HCT116 (cell line): ENCODE data around the gene PSMD4. TPM values are rescaled to one million over a fixed set of nuclear protein-coding genes. Genes with fewer than 3 reads are reported as not detected.

ENCODE experiments used
- ATAC-seq: fragments of 200-7000 bp; cut with Tn5 transposase; 2 replicates; pipeline ENCODE4 v1.9.1; 2020; ENCODE audit warnings: mild to moderate bottlenecking, moderate library complexity
- BruUV-seq: library from RNA; stranded (reverse); fragments of 400-500 nt; replicated peaks from 2 replicates; lab custom pipeline; 2021; lab: Mats Ljungman, UMichigan
- CTCF ChIA-PET: fragments of 300-600 bp; sonication (Branson Sonifier 250); formaldehyde crosslinking; loops from one replicate; lab custom pipeline; 2021; ENCODE audit warnings: antibody characterized with exemption; lab: Charles Lee
- POLR2A ChIA-PET: fragments of 300-600, 350-600 bp; sonication (Branson Sonifier 250); formaldehyde crosslinking; loops from one replicate; lab custom pipeline; 2021; ENCODE audit warnings: antibody characterized with exemption; lab: Charles Lee
- RAD21 ChIA-PET, 2 experiments: fragments of 300-600 bp; sonication (Branson Sonifier 250); formaldehyde crosslinking; loops; one replicate each; lab custom pipeline; 2023; ENCODE audit warnings: low total read pairs in 2 of 2; ENCODE audit not compliant: uncharacterized antibody in 2 of 2, unreplicated experiment in 2 of 2, low non-redundant PET in 1 of 2; lab: Charles Lee
- DNase-seq: peaks from one replicate; pipeline ENCODE4 v3.0.0-alpha.2; 2010; ENCODE audit warnings: low read depth, low spot score
- H2AFZ ChIP-seq: fragments of 200-600 bp; shearing (Covaris generic), sonication (generic); 2 replicates; pipeline ENCODE4 v1.6.1; 2017; ENCODE audit warnings: low read depth, mixed run types, mixed read lengths, antibody characterized with exemption, low read length; ENCODE audit not compliant: poor library complexity, severe bottlenecking
- H3K27ac ChIP-seq: 2 replicates; pipeline ENCODE4 v1.5.1; 2012; ENCODE audit warnings: low read depth, low read length
- H3K27me3 ChIP-seq: fragments of 200-600 bp; sonication (generic); 2 replicates; pipeline ENCODE4 v1.6.1; 2016; ENCODE audit warnings: mixed run types, low read length, mixed read lengths; ENCODE audit not compliant: insufficient read depth
- H3K36me3 ChIP-seq, 2 experiments: fragments of 200-500 bp in 1 of 2; fragments of 200-600 bp in 1 of 2; sonication (Bioruptor generic) in 1 of 2; sonication (generic) in 1 of 2; 2 replicates each; pipeline versions ENCODE4 v1.5.1 to v1.6.1; 2014 to 2016; ENCODE audit warnings: low read length in 2 of 2, inconsistent platforms in 1 of 2, mixed read lengths in 1 of 2, mixed run types in 1 of 2; ENCODE audit not compliant: insufficient read depth in 2 of 2, control insufficient read depth in 1 of 2
- H3K4me1 ChIP-seq, 2 experiments: fragments of 200-600 bp in 1 of 2; sonication (generic) in 1 of 2; 2 replicates each; pipeline versions ENCODE4 v1.5.1 to v1.6.1; 2012 to 2017; ENCODE audit warnings: low read length in 2 of 2, inconsistent platforms in 1 of 2, mild to moderate bottlenecking in 1 of 2, mixed read lengths in 1 of 2, mixed run types in 1 of 2, moderate library complexity in 1 of 2; ENCODE audit not compliant: insufficient read depth in 2 of 2, control insufficient read depth in 1 of 2
- H3K4me2 ChIP-seq: fragments of 200-600 bp; sonication (generic); 2 replicates; pipeline ENCODE4 v1.6.1; 2017; ENCODE audit warnings: mixed run types, low read length, mixed read lengths
- H3K4me3 ChIP-seq, 2 experiments: fragments of 200-600 bp in 1 of 2; sonication (generic) in 1 of 2; replicated peaks in 1 of 2; 2 replicates each; pipeline ENCODE4 v1.5.1; 2011 to 2016; ENCODE audit warnings: low read length in 2 of 2, control low read depth in 1 of 2, low read depth in 1 of 2, mild to moderate bottlenecking in 1 of 2, mixed read lengths in 1 of 2, mixed run types in 1 of 2
- H3K79me2 ChIP-seq: fragments of 200-600 bp; sonication (generic); 2 replicates; pipeline ENCODE4 v1.6.1; 2017; ENCODE audit warnings: mild to moderate bottlenecking, mixed run types, low read length, moderate library complexity, mixed read lengths; ENCODE audit not compliant: insufficient read depth
- H3K9ac ChIP-seq: fragments of 200-600 bp; sonication (generic); 2 replicates; pipeline ENCODE4 v1.6.1; 2016; ENCODE audit warnings: low read length, mixed read lengths
- H3K9me2 ChIP-seq: fragments of 200-600 bp; sonication (generic), shearing (Covaris generic); 2 replicates; pipeline ENCODE4 v1.6.1; 2017; ENCODE audit warnings: mixed run types, mild to moderate bottlenecking, moderate library complexity; ENCODE audit not compliant: insufficient read depth
- H3K9me3 ChIP-seq, 2 experiments: fragments of 200-500 bp in 1 of 2; fragments of 200-600 bp in 1 of 2; sonication (Bioruptor generic) in 1 of 2; sonication (generic) in 1 of 2; 2 replicates each; pipeline ENCODE4 v1.6.1; 2014 to 2017; ENCODE audit warnings: low read length in 2 of 2, mixed read lengths in 2 of 2, inconsistent platforms in 1 of 2, low read depth in 1 of 2, mild to moderate bottlenecking in 1 of 2, mixed run types in 1 of 2, moderate library complexity in 1 of 2; ENCODE audit not compliant: control insufficient read depth in 1 of 2, insufficient read depth in 1 of 2
- H4K20me1 ChIP-seq: fragments of 200-600 bp; sonication (generic), shearing (Covaris generic); 2 replicates; pipeline ENCODE4 v1.6.1; 2017; ENCODE audit warnings: mixed run types, mild to moderate bottlenecking, moderate library complexity; ENCODE audit not compliant: insufficient read depth
- CTCF ChIP-seq, 3 experiments: fragments of 200-600 bp in 1 of 3; sonication (generic) in 1 of 3; IDR thresholded peaks in 2 of 3; conservative IDR thresholded peaks in 1 of 3; 2 replicates each; pipeline ENCODE4 v1.5.1; 2012 to 2017; ENCODE audit warnings: low read depth in 2 of 3, low read length in 2 of 3, antibody characterized with exemption in 1 of 3, borderline replicate concordance in 1 of 3, control low read depth in 1 of 3, mild to moderate bottlenecking in 1 of 3, mixed read lengths in 1 of 3, mixed run types in 1 of 3, moderate library complexity in 1 of 3; ENCODE audit not compliant: insufficient read depth in 1 of 3
- EGR1 ChIP-seq: IDR thresholded peaks from 2 replicates; pipeline ENCODE4 v1.6.1; 2012; ENCODE audit warnings: low read depth
- ELF1 ChIP-seq: IDR thresholded peaks from 2 replicates; pipeline ENCODE4 v1.6.1; 2012; ENCODE audit warnings: low read depth, borderline replicate concordance
- EZH2 ChIP-seq: fragments of 200-600 bp; sonication (generic); IDR thresholded peaks from 2 replicates; pipeline ENCODE4 v1.6.1; 2017; ENCODE audit warnings: antibody characterized with exemption, mixed run types
- EZH2phosphoT487 ChIP-seq: fragments of 200-600 bp; IDR thresholded peaks from 2 replicates; pipeline ENCODE4 v1.6.1; 2018; ENCODE audit warnings: antibody characterized with exemption, borderline replicate concordance
- POLR2A ChIP-seq: IDR thresholded peaks from 2 replicates; pipeline ENCODE4 v1.7.0; 2011; ENCODE audit warnings: borderline replicate concordance; ENCODE audit not compliant: insufficient read depth, insufficient read length; ENCODE audit errors: extremely low read depth
- RAD21 ChIP-seq: IDR thresholded peaks from 2 replicates; pipeline ENCODE4 v1.6.1; 2012; ENCODE audit warnings: low read depth, mild to moderate bottlenecking
- REST ChIP-seq: IDR thresholded peaks from 2 replicates; pipeline ENCODE4 v1.6.1; 2012; ENCODE audit warnings: low read depth
- SIN3A ChIP-seq: IDR thresholded peaks from 2 replicates; pipeline ENCODE4 v1.6.1; 2012; ENCODE audit warnings: low read depth
- SP1 ChIP-seq: IDR thresholded peaks from 2 replicates; pipeline ENCODE4 v1.6.1; 2012; ENCODE audit warnings: low read depth
- SRF ChIP-seq: IDR thresholded peaks from 2 replicates; pipeline ENCODE4 v1.6.1; 2012; ENCODE audit warnings: low read depth
- YY1 ChIP-seq: IDR thresholded peaks from 2 replicates; pipeline ENCODE4 v1.6.1; 2011; ENCODE audit warnings: low read length, low read depth, moderate library complexity, mild to moderate bottlenecking; ENCODE audit not compliant: insufficient replicate concordance; ENCODE audit errors: extremely low read depth
- ZFX ChIP-seq: fragments of 450-650 bp; IDR thresholded peaks from 2 replicates; pipeline ENCODE4 v1.6.1; 2017
- ZNF274 ChIP-seq: fragments of 200-500 bp; sonication (Bioruptor generic); IDR thresholded peaks from 2 replicates; pipeline ENCODE4 v1.6.1; 2014; ENCODE audit warnings: mild to moderate bottlenecking, low read depth, low read length, inconsistent platforms
- intact Hi-C: fragments of 100-400 bp; cut with micrococcal nuclease; formaldehyde crosslinking; loops from 2 replicates; pipeline ENCODE4 v1.10.0; 2022
- total RNA-seq: library from RNA; stranded (reverse); gene quantifications from one replicate; pipeline ENCODE4 v1.2.1, GENCODE V29; 2021; ENCODE audit not compliant: unreplicated experiment
- TF ChIP-seq, protein P1 (sequence below): IDR thresholded peaks from 2 replicates; pipeline ENCODE4 v1.6.1; 2012
- TF ChIP-seq, protein P2 (sequence below): IDR thresholded peaks from 2 replicates; pipeline ENCODE4 v1.6.1; 2011; ENCODE audit warnings: mild to moderate bottlenecking, low read length, moderate library complexity; ENCODE audit not compliant: insufficient replicate concordance; ENCODE audit errors: extremely low read depth
- TF ChIP-seq, protein P3 (sequence below): IDR thresholded peaks from 2 replicates; pipeline ENCODE4 v1.6.1; 2012

Gene PSMD4
- total RNA-seq, 1 experiment from 2014 or later = 225 TPM

- H3K9me2 ChIP-seq = no peaks in the 10 kb centered on the region
- ChIA-PET CTCF (no interaction called here), RAD21 (no interaction called here), POLR2A (no interaction called here)
- no peak for ATAC-seq
- no peak overlapping the region for H3K4me3 ChIP-seq
- H3K27ac ChIP-seq = no peak overlapping the region
- peaks cover 58 to 67% of the 10 kb centered on the region in 2 experiments for H3K36me3 ChIP-seq
- H2AFZ ChIP-seq = no peak overlapping the region
- TF ChIP-seq REST (no peak), YY1 (no peak), POLR2A (no peak), EZH2phosphoT487 (no peak), SIN3A (no peak), SP1 (no peak), CTCF (IDR thresholded peaks at IDR 0.05 in 2 of 3, conservative IDR thresholded peaks at IDR 0.05 in 1 of 3; ENCODE audit: borderline replicate concordance in 1 of 3, insufficient read depth in 1 of 3, low read depth in 2 of 3, low read length in 2 of 3) (no peak), ELF1 (no peak), RAD21 (no peak), ZNF274 (no peak), EZH2 (no peak), EGR1 (no peak), ZFX (no peak), SRF (no peak)
- TF ChIP-seq, protein P1, sequence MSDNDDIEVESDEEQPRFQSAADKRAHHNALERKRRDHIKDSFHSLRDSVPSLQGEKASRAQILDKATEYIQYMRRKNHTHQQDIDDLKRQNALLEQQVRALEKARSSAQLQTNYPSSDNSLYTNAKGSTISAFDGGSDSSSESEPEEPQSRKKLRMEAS = no peak
- TF ChIP-seq, protein P2, sequence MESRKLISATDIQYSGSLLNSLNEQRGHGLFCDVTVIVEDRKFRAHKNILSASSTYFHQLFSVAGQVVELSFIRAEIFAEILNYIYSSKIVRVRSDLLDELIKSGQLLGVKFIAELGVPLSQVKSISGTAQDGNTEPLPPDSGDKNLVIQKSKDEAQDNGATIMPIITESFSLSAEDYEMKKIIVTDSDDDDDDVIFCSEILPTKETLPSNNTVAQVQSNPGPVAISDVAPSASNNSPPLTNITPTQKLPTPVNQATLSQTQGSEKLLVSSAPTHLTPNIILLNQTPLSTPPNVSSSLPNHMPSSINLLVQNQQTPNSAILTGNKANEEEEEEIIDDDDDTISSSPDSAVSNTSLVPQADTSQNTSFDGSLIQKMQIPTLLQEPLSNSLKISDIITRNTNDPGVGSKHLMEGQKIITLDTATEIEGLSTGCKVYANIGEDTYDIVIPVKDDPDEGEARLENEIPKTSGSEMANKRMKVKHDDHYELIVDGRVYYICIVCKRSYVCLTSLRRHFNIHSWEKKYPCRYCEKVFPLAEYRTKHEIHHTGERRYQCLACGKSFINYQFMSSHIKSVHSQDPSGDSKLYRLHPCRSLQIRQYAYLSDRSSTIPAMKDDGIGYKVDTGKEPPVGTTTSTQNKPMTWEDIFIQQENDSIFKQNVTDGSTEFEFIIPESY = no peak
- TF ChIP-seq, protein P3, sequence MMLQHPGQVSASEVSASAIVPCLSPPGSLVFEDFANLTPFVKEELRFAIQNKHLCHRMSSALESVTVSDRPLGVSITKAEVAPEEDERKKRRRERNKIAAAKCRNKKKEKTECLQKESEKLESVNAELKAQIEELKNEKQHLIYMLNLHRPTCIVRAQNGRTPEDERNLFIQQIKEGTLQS = no peak
- TF ChIP-seq, all 23 proteins: peak for 0
- no TSS peak for BruUV-seq
- no peak for DNase-seq
- no peaks in the 10 kb centered on the region for H3K27me3 ChIP-seq
- intact Hi-C loops = loop anchor here (10.0 kb wide), 1 partner anchor 222 kb away; no protein-coding TSS in a partner anchor
- H3K79me2 ChIP-seq = peaks cover 5% of the 10 kb centered on the region; the same call in 1 of the 2 replicates
- H4K20me1 ChIP-seq = no peaks in the 10 kb centered on the region
- H3K4me2 ChIP-seq = no peak overlapping the region
- H3K9me3 ChIP-seq = no peaks in the 10 kb centered on the region
- no peaks in the 10 kb centered on the region for H3K4me1 ChIP-seq
- no peak overlapping the region for H3K9ac ChIP-seq
These were observed 7.7 kb upstream of the PSMD4 start for GRCh38 chr1:151246786-151247185.
